ENCODE data around the gene IGSF21. TPM values are rescaled to one million over a fixed set of nuclear protein-coding genes. Genes with fewer than 3 reads are reported as not detected.

The IGSF21 gene
- polyA plus RNA-seq, 1 donor = 0.12 TPM

DNA sequence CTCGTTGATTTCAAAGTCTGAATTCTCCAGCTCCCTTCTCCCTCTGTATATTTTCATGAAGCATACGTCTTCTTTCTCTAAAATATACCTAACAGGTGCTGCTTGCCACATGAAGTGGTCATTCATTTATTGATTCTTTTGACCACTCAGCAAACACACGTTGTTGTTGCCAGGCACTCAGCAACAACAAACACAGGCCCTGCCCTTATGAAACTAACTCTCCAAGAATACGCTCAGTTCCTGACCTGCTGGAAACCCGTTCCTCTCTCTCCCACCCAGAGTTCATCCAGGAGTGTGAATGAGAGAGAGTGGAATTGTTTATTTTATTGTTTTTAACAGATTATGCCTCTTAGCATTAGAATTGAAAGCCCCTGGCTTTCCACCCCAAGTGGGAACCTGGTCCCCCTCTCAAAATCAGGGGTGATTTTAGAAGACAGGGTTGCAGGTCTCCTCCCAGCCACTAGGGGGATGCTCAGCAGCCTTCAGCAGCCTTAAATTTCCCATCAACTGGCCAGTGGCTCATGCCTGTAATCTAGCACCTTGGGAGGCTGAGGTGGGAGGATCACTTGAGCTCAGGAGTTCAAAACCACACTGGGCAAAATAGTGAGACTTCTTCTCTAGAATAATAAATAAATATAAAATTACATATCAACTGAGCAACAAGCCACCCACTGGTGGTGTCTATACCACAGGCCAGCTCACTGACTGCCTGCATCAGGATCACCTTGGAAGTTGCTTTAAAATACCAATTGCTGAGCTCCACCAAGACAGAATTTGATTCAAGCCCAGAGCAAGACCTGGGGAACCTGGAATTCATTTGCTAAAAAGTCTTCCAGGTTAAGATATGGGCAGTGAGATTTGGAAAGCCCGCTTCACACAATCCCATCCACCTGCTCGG lies 192.1 kb downstream of the IGSF21 start:
- no peak for DNase-seq

DNA sequence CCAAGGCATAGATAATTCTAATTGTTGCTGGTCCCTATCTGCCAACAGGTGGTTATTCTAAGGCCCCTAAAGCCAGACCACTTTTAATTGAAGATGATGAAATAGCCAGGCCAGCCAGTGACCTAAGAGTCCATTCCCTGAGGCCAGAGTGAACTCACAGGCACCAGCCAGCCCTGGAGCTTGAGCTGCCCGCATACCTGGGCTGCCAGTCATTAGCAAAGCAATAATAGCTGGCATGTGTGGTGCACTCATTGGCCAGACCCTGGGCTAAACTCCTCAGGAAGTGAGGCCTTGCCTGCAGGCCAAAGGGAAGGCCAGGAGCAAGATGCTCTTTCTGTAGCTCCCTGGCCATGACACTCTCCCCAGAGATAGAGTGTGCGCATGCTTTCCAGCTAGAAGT lies 192.8 kb downstream of the IGSF21 start:
- DNase-seq = no peak

DNA sequence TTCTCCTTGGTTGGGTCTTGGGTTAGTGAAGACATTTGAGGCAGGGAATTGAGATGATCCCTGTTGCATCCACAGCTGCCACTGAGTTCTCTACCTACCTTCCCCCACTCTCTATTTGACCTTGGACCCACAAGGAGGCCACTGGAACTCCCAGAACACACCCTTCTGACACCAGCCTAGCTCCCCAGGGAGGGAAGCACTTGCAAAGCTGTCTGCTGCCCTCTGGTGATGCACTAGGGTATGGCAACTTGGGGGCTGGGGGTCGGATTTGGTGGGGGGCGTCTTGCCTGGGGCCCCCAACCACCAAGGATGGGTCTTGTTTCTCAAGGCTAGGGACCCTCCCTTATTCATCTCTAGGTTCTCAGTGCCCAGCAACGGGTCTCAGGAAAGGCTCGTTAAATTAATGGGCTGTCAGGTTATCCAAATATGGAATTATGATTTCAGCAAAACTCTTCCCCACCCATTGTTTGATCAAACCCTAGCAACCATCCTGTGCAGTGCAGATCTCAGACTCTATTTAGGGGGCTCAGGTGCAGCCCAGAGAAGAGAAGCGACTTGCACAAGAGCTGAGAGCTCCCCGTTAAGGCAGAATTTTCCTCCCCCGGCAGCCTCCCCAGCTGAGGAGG lies 195.3 kb downstream of the IGSF21 start:
- DNase-seq = no peak

DNA sequence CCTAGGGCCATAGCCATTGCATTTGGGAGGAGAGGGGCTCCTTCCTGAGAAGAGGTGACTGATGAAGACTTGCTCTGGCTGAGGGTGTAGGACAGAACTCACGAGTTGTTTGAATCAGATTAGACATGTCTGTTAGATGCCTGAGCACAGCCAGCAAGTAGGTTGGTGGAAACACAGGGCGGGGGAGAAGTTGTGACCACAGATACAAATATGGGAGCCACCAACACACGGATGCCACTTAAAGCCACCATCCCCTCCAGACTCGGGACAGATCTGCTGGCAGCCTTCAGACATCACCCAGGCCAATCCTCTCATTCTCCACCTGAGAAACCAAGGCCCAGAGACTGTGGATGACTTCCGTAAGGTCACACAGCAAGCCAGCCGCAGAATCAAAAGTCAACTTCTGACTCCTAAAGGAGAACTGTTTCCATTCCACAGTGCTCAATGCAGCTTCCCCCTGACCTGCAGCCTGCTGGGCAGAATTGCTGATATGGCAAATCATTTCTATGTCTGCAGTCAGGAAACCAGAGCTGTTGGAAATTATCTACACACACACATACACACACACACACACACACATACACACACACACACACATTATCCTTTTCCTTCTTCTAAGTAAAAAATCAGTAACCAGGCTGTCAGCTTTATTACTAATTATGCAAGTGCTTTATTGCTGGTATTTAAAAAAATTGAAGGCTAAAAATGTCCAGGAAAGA lies 196.7 kb downstream of the IGSF21 start:
- no peak for DNase-seq

DNA sequence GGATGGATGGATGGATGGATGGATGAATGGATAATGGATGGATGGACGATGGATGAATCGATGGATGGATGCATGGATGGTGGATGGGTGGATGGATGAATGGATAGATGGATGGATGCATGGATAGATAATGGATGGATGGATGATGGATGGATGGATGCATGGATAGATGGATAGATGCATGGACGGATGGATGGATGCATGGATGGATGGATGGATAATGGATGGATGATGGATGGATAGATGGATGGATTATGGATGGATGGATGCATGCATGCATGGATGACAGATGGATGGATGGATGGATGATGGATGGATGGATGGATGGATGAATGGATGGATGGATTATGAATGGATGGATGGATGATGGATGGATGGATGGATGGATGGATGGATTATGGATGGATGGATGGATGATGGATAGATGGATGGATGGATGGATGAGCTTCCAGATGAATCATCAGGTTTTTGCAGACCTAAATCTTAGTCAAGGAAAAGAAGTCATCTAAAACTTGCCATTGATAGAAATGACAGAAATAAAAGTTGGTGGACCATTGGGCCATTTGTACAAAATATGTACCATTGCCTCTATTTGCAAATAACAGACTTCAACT lies 197.7 kb downstream of the IGSF21 start:
- no peak for DNase-seq

DNA sequence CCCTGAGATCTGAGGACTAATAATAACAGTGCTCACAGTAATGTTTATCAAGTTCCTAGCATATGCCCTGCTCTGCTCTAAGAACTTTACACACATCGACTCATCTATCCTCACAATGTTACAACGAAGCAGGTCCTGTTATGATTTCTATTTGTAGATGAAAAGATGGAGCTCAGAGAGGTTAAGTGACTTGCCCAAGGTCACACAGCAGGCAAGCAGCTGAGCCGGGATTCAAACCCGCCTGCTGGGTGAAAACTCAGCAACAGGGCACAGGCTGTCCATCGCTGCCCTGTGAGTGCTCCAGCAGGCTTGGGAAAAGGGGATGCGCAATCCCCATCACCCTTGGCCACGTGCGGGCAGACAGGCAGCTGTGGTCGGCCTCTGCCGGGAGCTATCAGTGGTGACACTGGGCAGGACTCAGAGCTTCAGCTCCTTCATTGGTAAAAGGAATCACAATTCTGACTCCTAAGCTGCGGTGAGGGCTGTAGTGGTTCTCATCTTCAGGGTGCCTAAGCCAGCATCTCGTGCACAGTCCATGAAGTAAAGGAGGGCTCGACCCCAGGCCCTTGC lies 199.8 kb downstream of the IGSF21 start:
- no peak for DNase-seq

DNA sequence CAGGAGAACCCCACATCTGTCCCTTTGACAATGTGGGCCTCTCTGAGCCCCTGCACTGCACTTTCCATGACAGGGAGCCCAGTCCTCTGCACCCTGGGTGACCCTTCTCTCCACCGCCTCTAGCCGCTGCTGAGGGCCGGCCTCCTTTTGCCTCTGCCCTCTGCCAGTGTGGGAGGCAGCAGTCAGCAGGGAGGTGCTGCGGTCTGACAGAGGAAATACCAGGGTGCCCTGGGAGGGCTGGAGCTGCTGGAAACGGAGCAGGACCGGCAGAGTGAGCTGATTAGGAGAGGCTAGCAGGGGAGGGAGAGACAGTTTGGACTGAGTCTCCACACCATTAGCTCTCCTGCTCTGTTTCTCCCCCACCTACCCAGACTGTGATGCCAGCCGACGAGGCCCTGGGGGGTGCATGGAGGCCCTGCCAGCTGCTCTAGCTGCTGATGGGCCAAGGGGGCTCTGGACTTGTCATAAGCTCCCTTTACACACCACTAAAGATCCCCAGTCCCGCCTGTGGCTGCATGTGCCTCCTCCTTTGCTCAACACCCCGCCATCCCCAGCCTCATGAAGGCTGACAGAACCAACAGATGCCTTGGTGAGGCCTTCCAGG lies 202.1 kb downstream of the IGSF21 start:
- DNase-seq = no peak

DNA sequence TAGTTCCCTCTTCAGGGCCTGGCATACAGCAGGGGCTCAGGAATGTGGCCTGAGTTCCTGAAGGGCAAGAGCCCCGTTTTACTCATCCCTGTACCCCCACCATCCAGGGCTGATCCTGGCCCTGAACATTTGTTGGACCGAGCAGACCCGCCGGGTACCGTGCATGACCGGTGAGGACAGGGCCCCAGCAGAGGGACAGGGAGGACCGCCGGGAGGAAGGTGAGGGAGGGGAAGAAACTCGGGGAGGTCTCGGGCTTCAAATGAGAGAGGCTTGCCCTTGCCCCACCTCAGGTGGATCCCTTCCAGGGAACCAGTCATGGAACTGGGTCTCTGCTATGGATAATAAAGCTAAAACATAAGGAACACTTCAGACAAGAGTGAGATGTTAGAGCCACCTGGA lies 205.4 kb downstream of the IGSF21 start:
- DNase-seq = no peak

DNA sequence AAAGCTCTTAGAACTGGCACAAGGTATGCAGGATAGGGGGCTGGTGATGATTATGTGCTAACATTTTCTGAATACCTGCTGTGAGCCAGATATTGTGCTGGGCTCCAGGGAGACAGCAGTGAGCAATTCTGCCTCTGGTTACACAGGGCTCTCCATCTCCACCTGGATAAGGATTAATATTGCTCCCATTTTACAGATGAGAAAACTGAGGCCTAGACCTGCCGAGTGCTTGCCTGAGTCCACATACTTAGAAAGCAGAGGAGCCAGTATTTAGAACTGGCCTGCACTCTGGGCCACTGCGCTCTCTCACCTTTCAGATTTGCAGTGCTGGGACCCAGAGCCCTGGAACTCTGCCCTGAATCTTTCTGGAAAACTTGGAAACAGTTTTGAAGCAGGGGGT lies 205.9 kb downstream of the IGSF21 start:
- DNase-seq = no peak

DNA sequence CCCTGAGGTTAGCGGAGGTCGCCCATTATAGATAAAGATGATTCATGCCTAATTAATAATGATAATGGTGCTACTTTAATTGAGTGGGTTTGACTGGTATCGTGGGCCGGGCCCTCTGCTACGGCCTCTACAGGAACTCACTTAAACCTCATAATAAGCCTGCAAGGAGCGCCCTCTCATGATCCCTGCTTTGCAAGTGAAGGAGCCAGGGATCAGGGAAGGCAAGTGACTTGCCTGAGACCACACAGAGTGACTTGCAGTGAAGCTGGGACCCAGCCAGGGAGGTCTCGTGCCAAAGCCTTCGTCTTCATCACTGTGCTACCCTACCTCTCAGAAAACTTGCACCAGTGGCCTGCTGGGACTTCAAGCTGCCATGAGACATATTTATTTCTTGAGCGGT lies 206.8 kb downstream of the IGSF21 start:
- DNase-seq = no peak

DNA sequence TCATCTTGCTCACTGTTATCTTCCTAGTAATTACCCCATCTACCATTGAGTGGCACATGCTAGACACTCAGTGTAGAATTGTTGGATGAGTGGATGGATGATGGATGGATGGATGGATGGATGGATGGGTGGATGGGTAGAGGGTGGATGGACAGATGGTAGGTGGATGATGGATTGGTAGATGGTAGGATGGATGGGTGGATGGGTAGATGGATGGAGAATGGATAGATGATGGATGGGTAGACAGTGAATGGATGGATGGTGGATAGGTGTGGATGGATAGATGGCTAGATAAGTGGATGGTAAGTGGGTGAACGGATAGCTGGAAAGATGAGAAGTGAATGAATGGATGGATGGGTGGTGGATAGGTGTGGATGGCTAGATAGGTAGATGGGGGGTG lies 207.9 kb downstream of the IGSF21 start:
- DNase-seq = no peak

DNA sequence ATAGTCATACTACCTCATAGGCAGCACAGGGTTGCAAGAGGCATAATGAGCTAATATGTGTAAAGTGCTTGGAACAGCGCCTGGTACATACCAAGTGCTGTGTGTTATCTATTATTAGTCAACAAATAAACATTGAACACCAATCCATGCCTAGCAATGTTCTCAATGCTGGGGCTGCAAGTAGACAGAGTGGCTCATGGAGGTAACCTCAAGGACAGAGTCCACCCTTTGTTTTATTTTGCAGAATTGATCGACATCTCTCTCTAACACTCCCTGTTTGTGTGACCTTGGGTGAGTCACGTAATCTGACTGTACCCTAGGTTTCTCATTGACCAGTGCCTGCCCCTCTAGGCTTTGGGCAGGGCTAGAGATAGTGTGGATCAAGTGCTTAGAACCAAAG lies 209.2 kb downstream of the IGSF21 start:
- no peak for DNase-seq

DNA sequence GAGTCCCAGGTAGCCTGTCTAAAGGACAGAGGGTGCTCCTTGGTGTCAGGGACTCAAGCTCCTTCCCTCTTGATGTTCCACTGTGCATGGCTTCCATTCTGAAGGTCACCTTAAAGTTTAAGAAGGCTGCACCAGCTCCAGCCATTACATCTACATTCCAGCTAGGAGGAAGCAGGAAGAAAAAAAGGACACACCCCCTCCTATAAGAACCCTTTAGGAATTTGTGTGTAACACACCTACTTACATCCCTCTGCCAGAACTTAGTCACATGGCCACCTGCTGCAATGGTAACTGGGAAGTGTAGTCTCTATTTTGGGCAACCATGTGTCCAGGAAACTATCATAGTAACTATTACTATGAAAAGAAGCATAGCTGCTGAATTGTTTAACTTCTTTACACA lies 211.5 kb downstream of the IGSF21 start:
- DNase-seq = no peak

DNA sequence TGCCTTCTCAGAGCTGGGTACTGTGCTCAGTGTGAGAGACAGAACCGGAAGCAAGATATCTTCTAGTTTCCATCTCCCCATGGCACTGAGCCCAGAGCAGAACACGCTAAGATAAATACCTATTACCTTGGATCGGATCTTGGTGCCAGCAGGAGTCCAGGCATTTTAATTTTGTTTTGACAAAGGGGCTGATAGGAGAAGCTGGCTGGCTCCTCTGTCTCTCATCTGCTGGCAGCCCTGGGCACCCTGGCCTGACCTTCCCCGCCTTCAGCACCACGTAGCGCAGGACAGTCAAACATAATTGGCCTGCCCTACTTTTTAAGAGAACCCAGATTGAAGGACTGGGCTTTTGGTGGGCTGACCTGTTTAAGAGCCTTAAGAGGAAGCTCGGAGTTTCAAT lies 212.5 kb downstream of the IGSF21 start:
- no peak for DNase-seq

DNA sequence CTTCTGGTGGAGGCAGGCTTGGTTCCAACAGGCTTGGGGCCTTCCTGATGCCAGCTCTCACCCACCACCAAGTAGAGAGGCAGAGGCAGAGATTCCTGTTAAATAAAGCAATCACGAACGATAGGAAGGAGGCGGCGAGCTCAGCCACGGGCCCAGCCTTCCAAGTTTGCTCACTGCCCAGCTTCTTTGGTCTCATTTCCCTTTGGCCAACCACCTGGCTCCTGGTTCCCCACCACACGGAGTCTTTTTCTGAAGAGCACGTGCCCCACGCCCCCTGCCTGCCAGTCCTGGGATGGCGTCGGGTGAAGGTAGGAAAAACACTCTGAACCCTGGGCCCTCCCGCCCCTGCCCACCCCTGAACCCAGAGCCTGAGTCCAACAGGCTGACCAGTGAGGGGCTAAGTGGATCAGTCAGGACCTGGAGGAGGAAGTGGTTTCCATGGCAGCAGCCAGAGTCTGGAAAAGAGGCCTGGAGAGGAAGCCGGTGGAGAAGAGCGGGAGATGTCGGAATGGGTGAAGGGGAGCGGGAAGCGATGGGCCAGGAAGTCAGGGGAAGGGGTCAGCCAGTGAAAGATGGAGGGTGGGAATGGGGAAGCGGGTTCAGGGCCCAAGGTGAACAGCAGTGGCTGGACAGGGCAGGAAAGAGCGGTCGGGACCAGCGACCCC lies 214.9 kb downstream of the IGSF21 start:
- DNase-seq = no peak

DNA sequence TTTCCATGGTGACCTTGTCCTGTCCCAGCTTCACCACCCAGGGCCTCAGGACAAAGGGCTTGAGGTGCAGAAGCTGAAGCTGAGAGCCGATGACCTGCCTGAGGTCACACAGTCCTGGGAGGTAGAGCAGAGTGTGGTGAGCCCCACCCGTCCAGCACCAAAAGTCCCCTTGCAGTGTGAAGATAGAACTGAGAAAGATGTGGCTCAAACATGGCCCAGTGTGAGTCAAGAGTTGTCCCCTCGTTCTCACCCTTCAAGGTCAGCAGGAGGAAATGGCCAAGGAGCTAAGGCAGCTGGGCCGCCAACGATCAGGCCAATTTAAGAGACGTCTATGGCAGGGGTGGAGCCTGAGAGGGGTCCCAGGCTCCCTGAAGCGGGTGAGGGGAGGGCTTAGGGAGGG lies 215.7 kb downstream of the IGSF21 start:
- DNase-seq = no peak

DNA sequence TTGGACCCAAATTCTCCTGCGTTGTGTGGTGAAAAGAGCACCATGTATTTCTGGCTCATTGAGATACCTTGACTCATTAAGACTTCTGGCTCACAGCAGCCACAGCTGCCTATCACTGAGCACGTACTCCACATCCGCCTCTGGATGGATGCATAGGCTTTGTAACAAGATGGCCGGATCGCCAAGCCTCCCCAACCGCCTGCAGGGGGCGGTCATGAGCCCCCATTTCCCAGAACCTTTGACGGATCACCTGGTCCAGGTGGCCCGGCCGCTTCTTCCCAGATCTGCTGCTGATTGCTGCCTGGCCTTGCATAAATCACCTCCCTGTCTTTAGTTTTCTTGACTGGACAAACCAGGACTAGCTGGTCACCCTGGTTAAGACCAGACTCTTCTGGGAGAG lies 216.6 kb downstream of the IGSF21 start:
- DNase-seq = no peak

DNA sequence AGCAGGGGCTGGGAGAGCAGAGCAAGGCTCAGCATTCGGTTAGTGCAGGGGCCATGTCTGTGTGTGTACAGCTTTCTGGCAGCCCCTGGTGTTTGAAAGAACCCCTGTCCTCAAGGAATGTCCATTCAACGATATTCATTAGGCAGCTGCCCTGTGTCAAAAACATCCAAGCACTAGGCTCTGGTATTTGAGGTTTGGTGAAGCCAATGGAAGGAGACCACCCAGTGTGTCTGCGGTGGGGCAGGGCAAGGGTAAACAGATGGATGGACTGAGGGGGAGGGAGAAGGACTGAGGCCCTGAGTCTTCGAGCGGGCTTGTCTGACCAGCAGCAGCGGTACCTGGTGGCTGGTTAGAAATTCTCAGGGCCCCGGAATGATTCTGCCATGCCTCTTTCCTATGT lies 217.5 kb downstream of the IGSF21 start:
- DNase-seq = no peak

DNA sequence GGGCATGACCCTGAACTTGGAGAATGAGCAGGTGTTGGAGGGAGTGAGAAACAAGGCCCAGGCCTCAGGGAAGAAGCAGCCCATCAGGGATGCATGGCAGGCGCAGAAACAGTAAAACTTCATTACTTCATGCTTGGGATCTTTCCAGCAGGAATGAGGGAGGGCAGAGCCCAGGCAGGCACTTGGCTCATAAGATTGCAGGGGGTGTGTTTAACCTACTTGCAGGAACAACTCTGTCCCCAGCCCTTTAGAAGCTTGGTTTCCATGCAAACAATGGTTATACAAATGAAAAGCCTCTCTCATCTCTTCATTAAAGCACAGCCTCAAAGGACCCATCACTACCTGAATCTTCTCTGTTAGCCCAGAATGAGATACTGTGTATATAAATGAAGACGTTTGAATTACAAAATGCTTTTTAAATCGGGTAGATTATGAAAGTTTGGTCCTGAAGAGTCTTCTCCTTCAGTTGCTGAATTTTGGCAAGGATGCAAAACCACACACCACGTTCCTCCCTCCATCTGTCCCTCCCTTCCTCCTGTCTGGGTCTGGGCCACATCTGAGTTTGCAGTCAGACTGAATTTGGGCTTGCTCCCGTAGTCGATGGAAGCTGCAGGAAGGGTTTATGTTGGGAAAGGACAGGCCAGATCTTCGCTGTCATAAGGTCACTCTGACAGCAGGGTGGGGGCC lies 218.8 kb downstream of the IGSF21 start:
- DNase-seq = no peak

DNA sequence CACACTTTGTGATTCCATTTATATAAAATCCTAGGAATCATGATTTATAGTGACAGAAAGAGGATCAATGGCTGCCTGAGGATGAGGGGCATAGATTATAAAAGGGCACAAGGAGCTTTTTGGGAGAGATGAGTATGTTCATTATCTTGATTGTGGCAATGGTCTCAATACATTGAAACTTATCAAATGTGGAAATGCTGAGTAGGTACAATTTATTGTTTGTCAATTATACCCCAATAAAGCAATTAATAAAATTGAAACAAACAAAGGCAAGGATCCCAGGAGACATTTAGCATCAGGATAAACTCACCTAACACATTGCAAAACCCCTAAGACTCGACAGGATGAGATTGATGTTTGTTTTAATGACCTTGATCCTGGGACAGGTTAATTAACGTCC lies 220.1 kb downstream of the IGSF21 start:
- no peak for DNase-seq

DNA sequence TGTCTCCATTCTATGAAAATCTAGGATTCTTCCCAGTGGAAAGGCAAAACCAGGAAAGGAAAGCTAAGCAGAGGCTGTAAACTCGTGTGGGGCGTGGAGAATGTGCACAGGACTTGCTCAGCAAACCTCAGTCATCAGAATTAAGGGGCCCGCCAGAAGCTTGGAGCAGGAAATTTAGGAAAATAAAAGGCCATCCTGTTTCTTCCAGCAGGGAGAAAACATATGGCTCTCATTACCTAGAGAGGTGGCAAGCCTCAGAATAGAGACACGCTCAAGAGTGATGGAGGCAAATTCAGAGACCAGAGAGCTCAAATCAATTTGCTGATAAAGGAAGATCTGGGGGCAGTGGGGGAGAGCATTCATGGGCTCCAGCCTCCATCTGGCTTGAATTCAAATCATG lies 221.2 kb downstream of the IGSF21 start:
- no peak for DNase-seq
